DOHH2 (cell line): ENCODE results near the gene TMEM208.

ENCODE experiments used
- H3F3A ChIP-seq: fragments of 200-600 bp; sonication (generic), shearing (Covaris generic); 2 replicates; pipeline ENCODE4 v1.6.0; 2016; ENCODE audit warnings: antibody characterized with exemption, mild to moderate bottlenecking; ENCODE audit not compliant: control insufficient read depth, insufficient read depth
- H3K27ac ChIP-seq: fragments of 200-600 bp; sonication (generic); 2 replicates; pipeline ENCODE4 v1.5.1; 2014; ENCODE audit warnings: low read depth, mild to moderate bottlenecking, low read length, moderate library complexity
- H3K27me3 ChIP-seq: fragments of 200-600 bp; sonication (generic); 2 replicates; pipeline ENCODE4 v1.6.1; 2014; ENCODE audit warnings: mild to moderate bottlenecking, low read length, mixed read lengths; ENCODE audit not compliant: control insufficient read depth
- H3K36me3 ChIP-seq: fragments of 200-600 bp; sonication (generic); 2 replicates; pipeline ENCODE4 v1.6.1; 2014; ENCODE audit warnings: mild to moderate bottlenecking, low read length, moderate library complexity, mixed read lengths; ENCODE audit not compliant: control insufficient read depth
- H3K4me1 ChIP-seq: fragments of 200-600 bp; sonication (generic); 2 replicates; pipeline ENCODE4 v1.6.1; 2014; ENCODE audit warnings: mild to moderate bottlenecking, low read length, mixed read lengths; ENCODE audit not compliant: control insufficient read depth
- H3K4me2 ChIP-seq: fragments of 200-600 bp; sonication (generic); 2 replicates; pipeline ENCODE4 v1.6.0; 2014; ENCODE audit warnings: mild to moderate bottlenecking, low read length, moderate library complexity
- H3K4me3 ChIP-seq: fragments of 200-600 bp; sonication (generic); 2 replicates; pipeline ENCODE4 v1.5.1; 2014; ENCODE audit warnings: mild to moderate bottlenecking, low read length, mixed read lengths
- H3K79me2 ChIP-seq: fragments of 200-600 bp; sonication (generic); 2 replicates; pipeline ENCODE4 v1.6.1; 2014; ENCODE audit warnings: mild to moderate bottlenecking, low read length, mixed read lengths; ENCODE audit not compliant: control insufficient read depth
- H3K9me2 ChIP-seq: fragments of 200-600 bp; sonication (generic); replicated peaks from 2 replicates; pipeline ENCODE4 v1.6.1; 2014; ENCODE audit warnings: mild to moderate bottlenecking, low read length, mixed read lengths; ENCODE audit not compliant: control insufficient read depth
- H3K9me3 ChIP-seq: fragments of 200-600 bp; sonication (generic); 2 replicates; pipeline ENCODE4 v1.6.1; 2014; ENCODE audit warnings: antibody characterized with exemption, low read length, mixed read lengths; ENCODE audit not compliant: control insufficient read depth, insufficient read depth
- H4K20me1 ChIP-seq: fragments of 200-600 bp; sonication (generic); 2 replicates; pipeline ENCODE4 v1.6.0; 2014; ENCODE audit warnings: low read depth, mild to moderate bottlenecking, antibody characterized with exemption, low read length, moderate library complexity; ENCODE audit not compliant: control insufficient read depth, insufficient read depth
- CTCF ChIP-seq: fragments of 200-600 bp; sonication (generic); IDR thresholded peaks from one replicate; pipeline ENCODE4 v1.5.1; 2014; ENCODE audit warnings: antibody characterized with exemption, mild to moderate bottlenecking, low read depth, low read length; ENCODE audit not compliant: poor library complexity, severe bottlenecking
- EZH2phosphoT487 ChIP-seq: fragments of 200-600 bp; sonication (generic); IDR thresholded peaks from 2 replicates; pipeline ENCODE4 v1.6.1; 2017; ENCODE audit warnings: borderline replicate concordance, mild to moderate bottlenecking, antibody characterized with exemption, low read length, moderate library complexity, mixed read lengths

Gene TMEM208

GRCh38 chr16:67227567-67227921 is 614 bp downstream of the TMEM208 start:
- Histone ChIP-seq H3K9me2 (no peaks in the 10 kb centered on the region), H3K4me3 (peak overlapping the region; percentile 90), H3K4me1 (peaks cover 25% of the 10 kb centered on the region), H3K79me2 (peaks cover 21% of the 10 kb centered on the region), H3K9me3 (no peaks in the 10 kb centered on the region), H3F3A (no peaks in the 10 kb centered on the region), H3K36me3 (peaks cover 37% of the 10 kb centered on the region), H3K4me2 (peak overlapping the region; percentile 83), H3K27me3 (no peaks in the 10 kb centered on the region), H3K27ac (no peak overlapping the region), H4K20me1 (no peaks in the 10 kb centered on the region)
- no peak for TF ChIP-seq CTCF

- H3K79me2 ChIP-seq = peaks cover 21% of the 10 kb centered on the region
- no peaks in the 10 kb centered on the region for H3K9me3 ChIP-seq
- H3K4me1 ChIP-seq = peaks cover 25% of the 10 kb centered on the region
- H4K20me1 ChIP-seq = no peaks in the 10 kb centered on the region
- no peaks in the 10 kb centered on the region for H3F3A ChIP-seq
- peak overlapping the region; percentile 83 for H3K4me2 ChIP-seq
- H3K4me3 ChIP-seq = peak overlapping the region; percentile 90
- peaks cover 37% of the 10 kb centered on the region for H3K36me3 ChIP-seq
- H3K9me2 ChIP-seq = no peaks in the 10 kb centered on the region
- H3K27me3 ChIP-seq = no peaks in the 10 kb centered on the region
- no peak overlapping the region for H3K27ac ChIP-seq
- TF ChIP-seq EZH2phosphoT487 = no peak
- no peak for TF ChIP-seq CTCF
These were observed 1.3 kb downstream of the TMEM208 start for GRCh38 chr16:67228034-67228785.

- H3K9me3 ChIP-seq = no peaks in the 10 kb centered on the region
- TF ChIP-seq EZH2phosphoT487 (no peak), CTCF (no peak)
These were observed 2.0 kb downstream of the TMEM208 start for GRCh38 chr16:67228905-67229304.

More at GRCh38 chr16:67228905-67229304, 2.0 kb downstream of the TMEM208 start:
- H3K27ac ChIP-seq = no peak overlapping the region
- H3F3A ChIP-seq = no peaks in the 10 kb centered on the region
- H3K4me1 ChIP-seq = peaks cover 25% of the 10 kb centered on the region
- no peak overlapping the region for H3K4me3 ChIP-seq
- H3K79me2 ChIP-seq = peaks cover 21% of the 10 kb centered on the region
- H3K4me2 ChIP-seq = no peak overlapping the region
- H4K20me1 ChIP-seq = no peaks in the 10 kb centered on the region
- peaks cover 37% of the 10 kb centered on the region for H3K36me3 ChIP-seq
- H3K9me2 ChIP-seq = no peaks in the 10 kb centered on the region
- H3K27me3 ChIP-seq = no peaks in the 10 kb centered on the region
